Epidermal melanocyte (primary cell): ENCODE results near the gene PMEL.
A peak's percentile ranks its signal among the peaks of the same experiment; 100 is the strongest.
"Not testable (repeated sequence)": the region's sequence is repeated elsewhere in the genome, so short reads cannot be mapped to it uniquely, and the experiment has no call there.

Experiments
- DNase-seq: peaks from one replicate; pipeline ENCODE4 v3.0.0; 2011; ENCODE audit warnings: low spot score; ENCODE audit not compliant: insufficient read length

Gene PMEL

GRCh38 chr12:55965941-55966407, at the start of gene PMEL:
PMEL (minus strand) TSS chr12:55966042; CDS start chr12:55966011, 31 bp downstream.
- peak; percentile 75 for DNase-seq

GRCh38 chr12:56014205-56014604, 48.4 kb upstream of the PMEL start:
- DNase-seq: no peak

GRCh38 chr12:56013482-56013881, 47.6 kb upstream of the PMEL start:
- no peak for DNase-seq

DNA sequence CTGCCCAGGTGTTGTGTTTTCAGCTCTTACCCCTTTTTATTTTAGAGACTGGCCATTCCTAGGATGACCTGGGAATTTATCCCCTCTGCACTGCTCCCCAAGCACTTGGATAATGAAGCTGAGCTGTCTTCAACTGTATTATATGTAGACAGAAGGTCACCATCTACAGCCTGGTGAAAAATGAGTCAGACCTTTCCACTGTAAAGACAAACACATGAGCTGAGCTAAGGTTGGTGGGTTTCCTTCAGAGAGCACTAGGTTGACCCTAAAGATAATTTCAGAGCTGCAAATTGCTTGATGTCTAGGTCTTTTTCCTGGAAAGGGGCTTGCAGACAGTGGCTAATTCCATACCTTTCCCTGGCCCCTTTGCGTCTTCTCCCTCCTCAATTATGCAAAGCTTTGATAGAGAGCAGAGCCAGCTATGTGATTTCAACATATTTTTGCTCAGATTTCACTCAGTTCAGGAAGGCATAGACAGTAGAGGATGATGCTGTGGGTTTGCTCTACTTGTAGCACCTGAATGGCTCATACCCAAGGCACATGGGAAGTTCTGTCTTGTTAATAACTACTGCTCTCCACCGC, 45.8 kb upstream of the PMEL start:
- no peak for DNase-seq

- DNase-seq: no peak
Measured at GRCh38 chr12:56010111-56010570, 44.3 kb upstream of the PMEL start.

GRCh38 chr12:56007564-56008559, 42.0 kb upstream of the PMEL start:
- peak; percentile 54 for DNase-seq

DNA sequence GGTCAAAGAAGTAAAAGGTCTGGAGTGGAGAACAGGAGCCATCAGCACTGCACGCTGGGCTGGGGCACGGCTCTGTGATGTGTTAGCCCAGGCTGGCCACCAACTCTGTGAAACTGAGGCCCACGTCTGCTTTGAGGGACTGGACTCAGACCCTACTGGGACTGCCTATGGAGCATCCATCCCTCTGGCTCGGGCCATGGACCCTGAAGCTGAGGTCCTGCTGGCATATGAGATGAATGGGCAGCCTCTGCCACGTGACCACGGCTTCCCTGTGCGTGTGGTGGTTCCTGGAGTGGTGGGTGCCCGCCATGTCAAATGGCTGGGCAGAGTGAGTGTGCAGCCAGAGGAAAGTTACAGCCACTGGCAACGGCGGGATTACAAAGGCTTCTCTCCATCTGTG, 38.4 kb upstream of the PMEL start:
- no peak for DNase-seq

DNA sequence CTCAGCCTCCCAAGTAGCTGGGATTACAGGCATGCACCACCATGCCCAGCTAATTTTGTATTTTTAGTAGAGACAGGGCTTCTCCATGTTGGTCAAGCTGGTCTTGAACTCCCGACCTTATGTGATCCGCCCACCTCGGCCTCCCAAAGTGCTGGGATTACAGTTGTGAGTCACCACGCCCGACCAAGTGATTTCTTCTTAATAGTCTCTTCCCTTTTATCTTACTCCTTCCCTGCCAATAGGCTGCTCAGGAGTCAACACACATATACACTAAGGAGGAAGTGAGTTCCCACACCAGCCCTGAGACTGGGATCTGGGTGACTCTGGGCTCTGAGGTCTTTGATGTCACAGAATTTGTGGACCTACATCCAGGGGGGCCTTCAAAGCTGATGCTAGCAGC, 37.5 kb upstream of the PMEL start:
- not testable (repeated sequence) for DNase-seq

DNA sequence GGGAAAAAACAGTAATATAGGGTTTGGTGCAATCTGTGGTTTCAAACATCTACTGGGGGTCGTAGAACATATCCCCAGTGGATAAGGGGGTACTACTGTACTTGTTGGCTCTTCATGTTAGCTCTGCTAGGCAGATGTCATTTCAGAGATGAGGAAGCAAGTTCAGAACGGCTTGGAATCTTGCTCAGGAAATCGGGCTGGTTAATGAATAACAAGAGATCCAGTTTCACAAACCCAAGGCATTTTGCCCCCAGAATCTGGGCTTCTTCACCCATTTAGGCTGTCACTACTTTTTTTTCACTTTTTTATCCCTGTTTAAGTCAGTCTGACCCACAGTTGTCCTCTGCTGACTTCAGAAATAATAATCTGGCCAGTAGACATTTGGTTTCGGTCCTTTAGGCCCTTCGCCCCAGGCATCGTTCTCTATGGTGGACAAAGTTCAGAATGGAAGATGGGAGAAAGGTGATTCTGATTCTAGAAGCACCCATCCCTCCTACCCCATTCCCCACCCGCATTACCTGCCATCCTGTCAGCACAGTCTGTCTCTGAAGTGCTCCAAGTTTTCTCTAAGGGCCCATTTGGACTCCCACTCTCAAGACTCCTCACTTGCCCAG, 35.8 kb upstream of the PMEL start:
- no peak for DNase-seq

DNA sequence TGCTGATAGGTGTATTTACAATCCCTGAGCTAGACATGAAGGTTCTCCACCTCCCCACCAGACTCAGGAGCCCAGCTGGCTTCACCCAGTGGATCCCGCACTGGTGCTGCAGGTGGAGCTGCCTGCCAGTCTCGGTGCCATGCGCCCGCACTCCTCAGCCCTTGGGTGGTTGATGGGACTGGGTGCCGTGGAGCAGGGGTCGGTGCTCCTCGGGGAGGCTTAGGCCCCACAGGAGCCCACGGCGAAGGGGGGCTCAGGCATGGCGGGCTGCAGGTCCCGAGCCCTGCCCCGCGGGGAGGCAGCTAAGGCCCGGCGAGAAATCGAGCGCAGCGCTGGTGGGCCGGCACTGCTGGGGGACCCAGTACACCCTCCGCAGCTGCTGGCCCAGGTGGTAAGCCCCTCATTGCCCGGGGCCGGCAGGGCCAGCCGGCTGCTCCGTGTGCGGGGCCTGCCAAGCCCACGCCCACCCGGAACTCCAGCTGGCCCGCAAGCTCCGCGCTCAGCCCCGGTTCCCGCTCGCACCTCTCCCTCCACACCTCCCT, 34.2 kb upstream of the PMEL start:
- DNase-seq: not testable (repeated sequence)

DNA sequence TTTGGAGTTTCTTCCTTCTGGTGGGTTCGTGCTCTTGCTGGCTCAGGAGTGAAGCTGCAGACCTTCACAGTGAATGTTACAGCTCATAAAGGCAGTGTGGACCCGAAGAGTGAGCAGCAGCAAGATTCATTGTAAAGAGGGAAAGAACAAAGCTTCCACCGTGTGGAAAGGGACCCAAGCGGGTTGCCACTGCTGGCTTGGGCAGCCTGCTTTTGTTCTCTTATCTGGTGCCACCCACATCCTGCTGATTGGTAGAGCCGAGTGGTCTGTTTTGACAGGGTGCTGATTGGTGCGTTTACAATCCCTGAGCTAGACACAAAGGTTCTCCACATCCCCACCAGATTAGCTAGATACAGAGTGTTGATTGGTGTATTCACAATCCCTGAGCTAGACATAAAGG, 33.7 kb upstream of the PMEL start:
- DNase-seq: not testable (repeated sequence)

DNA sequence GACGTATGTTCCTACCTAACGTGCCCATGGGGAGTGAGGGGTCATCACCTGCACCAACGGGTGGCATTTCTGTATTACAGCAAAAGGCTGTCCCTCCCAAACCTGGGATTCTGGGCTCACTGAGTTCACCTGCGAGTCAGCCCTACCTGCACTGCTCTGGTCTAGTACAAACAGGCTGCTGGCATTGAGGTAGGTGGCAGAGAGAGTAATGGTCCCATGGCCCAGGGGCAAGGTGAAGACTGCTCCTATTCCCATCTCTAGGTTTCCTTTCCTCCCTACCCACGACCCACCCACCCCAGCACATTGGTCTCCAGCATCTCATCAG, 31.7 kb upstream of the PMEL start:
- no peak for DNase-seq

- peak; percentile 100 for DNase-seq
Measured at GRCh38 chr12:55996715-55997534, 31.1 kb upstream of the PMEL start, which contains the start of gene SUOX. SUOX (plus strand) TSS chr12:55997276; CDS start chr12:56002222, 4,946 bp downstream.

DNA sequence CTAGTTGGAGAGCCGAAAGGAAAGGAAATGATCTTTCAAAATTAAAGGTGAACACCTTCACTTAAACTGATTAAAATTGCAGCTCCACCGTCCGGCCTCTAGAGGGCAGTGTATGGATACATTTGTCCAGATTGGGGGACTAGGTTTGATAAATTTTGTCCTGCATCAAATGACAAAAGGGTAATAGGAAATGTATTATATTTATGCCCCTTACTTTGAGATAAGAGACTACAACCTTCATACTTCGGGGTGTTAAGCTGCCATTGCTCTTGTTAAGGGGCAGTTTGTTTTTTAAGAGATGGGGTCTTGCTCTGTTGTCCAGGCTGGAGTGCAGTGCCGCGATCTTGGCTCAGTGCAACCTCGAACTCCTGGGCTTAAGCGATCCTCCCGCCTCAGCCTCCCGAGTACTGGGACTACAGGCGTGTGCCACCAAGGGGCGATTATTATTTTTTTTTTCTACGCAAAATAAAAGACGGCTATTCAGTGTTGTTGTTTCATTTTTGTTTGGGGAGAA, 30.4 kb upstream of the PMEL start:
- peak; percentile 62 for DNase-seq

DNA sequence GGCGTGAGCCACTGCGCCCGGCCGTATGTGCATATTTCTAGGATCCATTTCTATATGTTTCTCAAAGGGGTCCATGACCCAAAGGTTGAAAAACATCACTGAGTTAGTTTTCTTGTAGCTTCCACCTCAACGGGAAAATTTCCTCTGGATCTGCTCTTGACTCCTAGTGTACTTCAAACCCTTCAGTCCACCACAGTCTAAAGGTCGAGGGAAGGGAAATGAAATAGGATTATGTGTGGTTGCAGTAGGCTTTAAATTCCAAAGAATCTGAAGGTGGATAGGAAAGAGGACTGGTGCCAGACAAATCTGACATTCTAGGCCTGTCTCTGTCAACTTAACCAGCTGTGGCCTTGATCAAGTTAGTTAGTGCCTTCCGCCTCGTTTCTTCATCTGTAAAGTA, 29.5 kb upstream of the PMEL start:
- DNase-seq: no peak

DNA sequence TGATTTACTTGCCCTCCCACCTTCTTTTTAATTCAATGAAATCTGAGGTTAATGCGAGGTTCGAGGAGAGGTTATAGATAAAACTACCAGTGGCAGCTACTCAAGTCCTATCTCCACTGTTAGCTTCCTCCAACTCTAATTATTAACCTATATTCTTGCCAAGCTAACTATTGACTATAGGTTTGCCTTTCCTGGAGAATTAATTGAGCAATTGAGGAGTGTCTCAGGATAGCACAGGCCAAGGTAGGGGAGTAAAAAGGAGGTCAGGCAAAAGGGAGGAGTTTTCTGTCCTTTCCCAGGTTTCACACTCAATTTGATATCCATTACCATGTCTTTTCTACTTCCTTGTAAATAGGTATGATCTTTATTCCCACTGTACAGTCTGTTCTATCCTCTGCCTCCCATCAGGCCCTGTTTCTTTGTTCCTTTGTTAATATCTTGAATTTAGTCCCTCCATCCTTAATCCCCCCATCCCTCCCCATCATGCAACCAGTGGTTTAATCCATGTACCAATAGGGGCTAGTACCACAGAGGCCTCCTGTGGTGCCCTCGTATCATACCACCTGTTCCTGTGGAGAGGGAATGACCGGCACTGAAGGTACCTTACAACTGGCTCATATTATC, 27.5 kb upstream of the PMEL start:
- no peak for DNase-seq

GRCh38 chr12:55991110-55991509, 25.3 kb upstream of the PMEL start:
- no peak for DNase-seq

GRCh38 chr12:55985976-55986375, 20.1 kb upstream of the PMEL start:
- DNase-seq: not testable (repeated sequence)

- no peak for DNase-seq
Measured at GRCh38 chr12:55985341-55985740, 19.5 kb upstream of the PMEL start.

GRCh38 chr12:55984861-55985260, 19.0 kb upstream of the PMEL start:
- DNase-seq: no peak
